IMR-90 (cell line): ENCODE data around the gene VPS13A. TPM values are rescaled to one million over a fixed set of nuclear protein-coding genes. Genes with fewer than 3 reads are reported as not detected.

Source experiments
- ATAC-seq: fragments of 200-7000 bp; cut with Tn5 transposase; 2 replicates; pipeline ENCODE4 v1.9.1; 2020; ENCODE audit warnings: low read depth, mild to moderate bottlenecking, moderate library complexity
- BruUV-seq: library from RNA; stranded (reverse); fragments of 400-500 nt; replicated peaks from 2 replicates; lab custom pipeline; 2021; lab: Mats Ljungman, UMichigan
- CTCF ChIA-PET: fragments of 300-600 bp; formaldehyde crosslinking; extraction: SDS; loops from one replicate; lab custom pipeline; 2021; ENCODE audit warnings: antibody characterized with exemption; lab: Yijun Ruan, JAX
- POLR2A ChIA-PET: fragments of 300-600 bp; sonication (Branson Sonifier 250); formaldehyde crosslinking; loops from one replicate; lab custom pipeline; 2022; ENCODE audit warnings: antibody characterized with exemption; ENCODE audit not compliant: unreplicated experiment; lab: Charles Lee
- DNase-seq: peaks from one replicate; pipeline ENCODE4 v3.0.0; 2013
- H2AFZ ChIP-seq: replicated peaks from 2 replicates; pipeline ENCODE3; 2013; ENCODE audit warnings: low read length, mild to moderate bottlenecking; ENCODE audit not compliant: poor library complexity
- H2AK5ac ChIP-seq: 2 replicates; pipeline ENCODE4 v1.6.1; 2013; ENCODE audit warnings: low read depth, low read length, inconsistent platforms
- H2AK9ac ChIP-seq: replicated peaks from 2 replicates; pipeline ENCODE3; 2013; ENCODE audit warnings: mild to moderate bottlenecking, low read depth, low read length, moderate library complexity; ENCODE audit not compliant: poor library complexity
- H2BK120ac ChIP-seq: 2 replicates; pipeline ENCODE4 v1.6.1; 2013; ENCODE audit warnings: low read depth, low read length, inconsistent platforms
- H2BK15ac ChIP-seq: 3 replicates; pipeline ENCODE4 v1.6.1; 2013; ENCODE audit warnings: low read depth, low read length, inconsistent platforms
- H2BK20ac ChIP-seq: 2 replicates; pipeline ENCODE4 v1.6.1; 2013; ENCODE audit warnings: low read depth, mild to moderate bottlenecking, inconsistent platforms, low read length, moderate library complexity
- H2BK5ac ChIP-seq: 2 replicates; pipeline ENCODE4 v1.6.1; 2013; ENCODE audit warnings: mild to moderate bottlenecking, low read depth, low read length, inconsistent platforms; ENCODE audit not compliant: poor library complexity, severe bottlenecking
- H3K14ac ChIP-seq: replicated peaks from 2 replicates; pipeline ENCODE4 v1.6.1; 2013; ENCODE audit warnings: low read depth, low read length, inconsistent platforms
- H3K18ac ChIP-seq: 2 replicates; pipeline ENCODE4 v1.6.1; 2013; ENCODE audit warnings: low read depth, low read length, control low read depth
- H3K23ac ChIP-seq: 2 replicates; pipeline ENCODE4 v1.6.1; 2013; ENCODE audit warnings: low read depth, low read length, inconsistent platforms
- H3K27ac ChIP-seq: 2 replicates; pipeline ENCODE4 v1.5.1; 2013; ENCODE audit warnings: mild to moderate bottlenecking, control low read depth, low read length; ENCODE audit not compliant: insufficient read depth
- H3K27me3 ChIP-seq: 2 replicates; pipeline ENCODE4 v1.6.1; 2013; ENCODE audit warnings: low read length; ENCODE audit not compliant: control insufficient read depth, insufficient read depth
- H3K36me3 ChIP-seq: 2 replicates; pipeline ENCODE4 v1.6.1; 2013; ENCODE audit warnings: low read length, mixed read lengths; ENCODE audit not compliant: control insufficient read depth, insufficient read depth
- H3K4ac ChIP-seq: 2 replicates; pipeline ENCODE4 v1.6.1; 2013; ENCODE audit warnings: low read depth, low read length, inconsistent platforms
- H3K4me1 ChIP-seq: 2 replicates; pipeline ENCODE4 v1.6.1; 2013; ENCODE audit warnings: low read length, mixed read lengths; ENCODE audit not compliant: control insufficient read depth, insufficient read depth
- H3K4me2 ChIP-seq: 2 replicates; pipeline ENCODE4 v1.6.1; 2013; ENCODE audit warnings: low read depth, mild to moderate bottlenecking, control low read depth, low read length, moderate library complexity
- H3K4me3 ChIP-seq: 2 replicates; pipeline ENCODE4 v1.5.1; 2013; ENCODE audit warnings: low read depth, mild to moderate bottlenecking, control low read depth, low read length, moderate library complexity; ENCODE audit not compliant: insufficient read depth
- H3K56ac ChIP-seq: 2 replicates; pipeline ENCODE4 v1.6.1; 2013; ENCODE audit warnings: low read length, inconsistent platforms; ENCODE audit not compliant: insufficient read depth; ENCODE audit errors: extremely low read depth
- H3K79me1 ChIP-seq, 2 experiments: 2 replicates each; pipeline ENCODE4 v1.6.1; 2013; ENCODE audit warnings: low read length in 2 of 2, inconsistent platforms in 1 of 2, low read depth in 1 of 2
- H3K9ac ChIP-seq: 2 replicates; pipeline ENCODE4 v1.6.1; 2013; ENCODE audit warnings: low read depth, low read length, control low read depth
- H3K9me1 ChIP-seq: 2 replicates; pipeline ENCODE4 v1.6.1; 2013; ENCODE audit warnings: low read length, inconsistent platforms; ENCODE audit not compliant: insufficient read depth
- H3K9me3 ChIP-seq: 2 replicates; pipeline ENCODE4 v1.6.1; 2013; ENCODE audit warnings: low read length; ENCODE audit not compliant: control insufficient read depth, insufficient read depth
- H4K20me1 ChIP-seq: 2 replicates; pipeline ENCODE4 v1.6.1; 2013; ENCODE audit warnings: low read length, inconsistent platforms; ENCODE audit not compliant: insufficient read depth
- H4K5ac ChIP-seq: 2 replicates; pipeline ENCODE4 v1.6.1; 2013; ENCODE audit warnings: mild to moderate bottlenecking, low read depth, low read length, control low read depth
- H4K8ac ChIP-seq, 2 experiments: 2 replicates each; pipeline ENCODE4 v1.6.1; 2013; ENCODE audit warnings: low read depth in 2 of 2, low read length in 2 of 2, control low read depth in 1 of 2, inconsistent platforms in 1 of 2
- H4K91ac ChIP-seq: 2 replicates; pipeline ENCODE4 v1.6.1; 2013; ENCODE audit warnings: low read depth, low read length, inconsistent platforms; ENCODE audit not compliant: insufficient read depth
- CEBPB ChIP-seq: IDR thresholded peaks from 2 replicates; pipeline ENCODE4 v1.6.1; 2012; ENCODE audit warnings: low read depth, low read length, improper control_type of control experiment
- MAFK ChIP-seq: IDR thresholded peaks from 2 replicates; pipeline ENCODE4 v1.6.1; 2012; ENCODE audit warnings: low read depth, low read length, improper control_type of control experiment
- MAZ ChIP-seq: IDR thresholded peaks from 2 replicates; pipeline ENCODE4 v1.6.1; 2012; ENCODE audit warnings: low read depth, mild to moderate bottlenecking, low read length, improper control_type of control experiment, moderate library complexity, borderline replicate concordance
- RAD21 ChIP-seq: IDR thresholded peaks from 2 replicates; pipeline ENCODE4 v1.6.1; 2012; ENCODE audit warnings: low read length, improper control_type of control experiment
- WGBS, 2 experiments: methylation state at CpG; one replicate each; pipeline versions ENCODE4 v1.1.5 to v1.1.7; 2013; ENCODE audit warnings: missing lambda C conversion rate in 2 of 2; ENCODE audit not compliant: insufficient read length in 1 of 2; ENCODE audit errors: extremely low coverage in 2 of 2; 5-methylcytosine and 5-hydroxymethylcytosine counted together
- dilution Hi-C: fragments of 300-500 bp; cut with HindIII; formaldehyde crosslinking; loops from one replicate; pipeline ENCODE4 v1.14.3; 2018; ENCODE audit warnings: low sequenced_read_pairs; ENCODE audit not compliant: unreplicated experiment
- in situ Hi-C: fragments of 300-500 bp; cut with MboI; formaldehyde crosslinking; loops from 3 replicates; pipeline ENCODE4 v1.14.3; 2019; ENCODE audit warnings: low sequenced_read_pairs, inconsistent platforms, mixed read lengths
- intact Hi-C: fragments of 100-400 bp; cut with micrococcal nuclease; formaldehyde crosslinking; loops from 2 replicates; pipeline ENCODE4 v1.10.0; 2022
- polyA plus RNA-seq, 3 experiments: library from polyadenylated mRNA; depleted of rRNA; stranded (reverse); fragments of >200 nt; gene quantifications; 2 replicates each; pipeline ENCODE4 v1.2.3, GENCODE V29; 2012; ENCODE audit warnings: low replicate concordance in 1 of 3
- total RNA-seq: library from RNA; depleted of rRNA; stranded (reverse); fragments of >200 nt; gene quantifications from 2 replicates; pipeline ENCODE4 v1.2.3, GENCODE V29; 2012
- TF ChIP-seq, protein P1 (sequence below): fragments of 150-350 bp; IDR thresholded peaks from 2 replicates; pipeline ENCODE4 v1.6.1; 2017; ENCODE audit warnings: mild to moderate bottlenecking, antibody characterized with exemption, low read length, low read depth

Gene VPS13A
- total and polyA plus RNA-seq, 2 of the 4 experiments (the other 2 are of a cell fraction), result 10.4 to 26.5 TPM

DNA sequence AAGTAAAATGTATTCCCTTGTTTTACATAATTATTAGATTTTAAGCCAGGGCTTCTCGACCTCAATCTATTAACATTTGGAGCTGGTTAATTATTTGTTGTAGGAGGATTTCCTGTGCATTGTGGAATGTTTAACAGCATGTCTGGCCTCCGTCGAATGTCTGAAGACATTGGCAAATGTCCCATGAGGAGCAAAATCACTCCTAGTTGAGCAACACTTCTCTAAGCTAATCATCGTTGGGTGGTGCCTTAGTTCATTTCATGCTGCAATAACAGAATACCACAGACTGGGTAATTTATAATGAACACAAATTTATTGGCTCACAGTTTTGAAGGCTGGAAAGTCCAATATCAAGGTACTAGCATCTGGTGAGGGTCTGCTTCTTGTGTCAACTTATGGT is 13.4 kb upstream of the VPS13A start:
- H2AK5ac ChIP-seq, result no peak overlapping the region
- H2BK20ac ChIP-seq, result no peak overlapping the region
- ChIA-PET CTCF (interaction anchor here (0.6 to 1.2 kb wide), 2 partner anchors 10 to 13 kb away, joined by 4 to 8 read pairs; no protein-coding TSS in a partner anchor), POLR2A (no interaction called here)
- no CpG with 5 or more reads among the region's 4 CpGs for WGBS, 2 experiments
- no peak overlapping the region for H3K4me2 ChIP-seq
- dilution Hi-C loops, result no loop called here
- no peak overlapping the region for H3K9ac ChIP-seq
- no peak overlapping the region for H2BK120ac ChIP-seq
- H2BK15ac ChIP-seq, result no peak overlapping the region
- H3K36me3 ChIP-seq, result no peaks in the 10 kb centered on the region
- no peak overlapping the region for H2AFZ ChIP-seq
- DNase-seq (peak; percentile 58), ATAC-seq (peak; percentile 72)
- intact Hi-C loops, result no loop called here
- TF ChIP-seq MAFK (no peak), CEBPB (peak; percentile 83), RAD21 (no peak), MAZ (no peak)
- TF ChIP-seq, protein P1, sequence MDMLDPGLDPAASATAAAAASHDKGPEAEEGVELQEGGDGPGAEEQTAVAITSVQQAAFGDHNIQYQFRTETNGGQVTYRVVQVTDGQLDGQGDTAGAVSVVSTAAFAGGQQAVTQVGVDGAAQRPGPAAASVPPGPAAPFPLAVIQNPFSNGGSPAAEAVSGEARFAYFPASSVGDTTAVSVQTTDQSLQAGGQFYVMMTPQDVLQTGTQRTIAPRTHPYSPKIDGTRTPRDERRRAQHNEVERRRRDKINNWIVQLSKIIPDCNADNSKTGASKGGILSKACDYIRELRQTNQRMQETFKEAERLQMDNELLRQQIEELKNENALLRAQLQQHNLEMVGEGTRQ, result no peak
- no TSS peak for BruUV-seq
- no peak overlapping the region for H2AK9ac ChIP-seq
- H3K4me1 ChIP-seq, result peaks cover 4% of the 10 kb centered on the region; the same call in 1 of the 2 replicates
- in situ Hi-C loops, result loop anchor here (25.0 kb wide), 1 partner anchor 352 kb away; no protein-coding TSS in a partner anchor
- H4K91ac ChIP-seq, result no peak overlapping the region
- no peak overlapping the region for H3K14ac ChIP-seq
- no peaks in the 10 kb centered on the region for H4K20me1 ChIP-seq
- H3K27ac ChIP-seq, result no peak overlapping the region
- no peaks in the 10 kb centered on the region for H3K9me3 ChIP-seq
- no peak overlapping the region for H3K56ac ChIP-seq
- no peaks in the 10 kb centered on the region for H3K79me1 ChIP-seq
- H3K23ac ChIP-seq, result no peak overlapping the region
- H3K27me3 ChIP-seq, result no peaks in the 10 kb centered on the region; the same call in 1 of the 2 replicates
- no peak overlapping the region; the same call in 1 of the 2 replicates for H4K5ac ChIP-seq
- H3K4me3 ChIP-seq, result no peak overlapping the region
- H3K18ac ChIP-seq, result no peak overlapping the region
- no peak overlapping the region for H3K4ac ChIP-seq
- no peaks in the 10 kb centered on the region for H3K9me1 ChIP-seq
- H2BK5ac ChIP-seq, result no peak overlapping the region
- H4K8ac ChIP-seq, result no peak overlapping the region
